Loucy (cell line): ENCODE measurements around the gene AGAP4.
"Not testable (repeated sequence)": the region's sequence is repeated elsewhere in the genome, so short reads cannot be mapped to it uniquely, and the experiment has no call there.

Experiments used
- EZH2phosphoT487 ChIP-seq: fragments of 200-600 bp; IDR thresholded peaks from 2 replicates; pipeline ENCODE4 v1.6.1; 2018; ENCODE audit warnings: antibody characterized with exemption, mild to moderate bottlenecking, moderate library complexity, borderline replicate concordance
- TF ChIP-seq, protein P1 (sequence below): fragments of 200-600 bp; sonication (generic); conservative IDR thresholded peaks from 2 replicates; pipeline ENCODE4 v1.5.1; 2014; ENCODE audit warnings: mild to moderate bottlenecking, antibody characterized with exemption, low read length

GRCh38 chr10:45890721-45891120 lies 43.4 kb upstream of the AGAP4 start:
- TF ChIP-seq, protein P1, sequence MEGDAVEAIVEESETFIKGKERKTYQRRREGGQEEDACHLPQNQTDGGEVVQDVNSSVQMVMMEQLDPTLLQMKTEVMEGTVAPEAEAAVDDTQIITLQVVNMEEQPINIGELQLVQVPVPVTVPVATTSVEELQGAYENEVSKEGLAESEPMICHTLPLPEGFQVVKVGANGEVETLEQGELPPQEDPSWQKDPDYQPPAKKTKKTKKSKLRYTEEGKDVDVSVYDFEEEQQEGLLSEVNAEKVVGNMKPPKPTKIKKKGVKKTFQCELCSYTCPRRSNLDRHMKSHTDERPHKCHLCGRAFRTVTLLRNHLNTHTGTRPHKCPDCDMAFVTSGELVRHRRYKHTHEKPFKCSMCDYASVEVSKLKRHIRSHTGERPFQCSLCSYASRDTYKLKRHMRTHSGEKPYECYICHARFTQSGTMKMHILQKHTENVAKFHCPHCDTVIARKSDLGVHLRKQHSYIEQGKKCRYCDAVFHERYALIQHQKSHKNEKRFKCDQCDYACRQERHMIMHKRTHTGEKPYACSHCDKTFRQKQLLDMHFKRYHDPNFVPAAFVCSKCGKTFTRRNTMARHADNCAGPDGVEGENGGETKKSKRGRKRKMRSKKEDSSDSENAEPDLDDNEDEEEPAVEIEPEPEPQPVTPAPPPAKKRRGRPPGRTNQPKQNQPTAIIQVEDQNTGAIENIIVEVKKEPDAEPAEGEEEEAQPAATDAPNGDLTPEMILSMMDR, result not testable (repeated sequence)
- TF ChIP-seq EZH2phosphoT487, result not testable (repeated sequence)
